Astrocyte (in vitro differentiated cells and primary cell): Measurements from ENCODE around the gene TMEM132C. TPM values are rescaled to one million over a fixed set of nuclear protein-coding genes. Genes with fewer than 3 reads are reported as not detected.

ENCODE experiments used
- DNase-seq: peaks from one replicate; pipeline ENCODE4 v3.0.0-alpha.2; 2010; ENCODE audit warnings: low read depth
- FAIRE-seq: peaks from 2 replicates; lab custom pipeline; 2011; peaks lifted over from hg19 to GRCh38; lab: Jason Lieb, UNC
- H2AFZ ChIP-seq: 2 replicates; pipeline ENCODE4 v1.6.0; 2012; ENCODE audit warnings: low read depth, low read length, inconsistent platforms
- H3K27ac ChIP-seq: 2 replicates; pipeline ENCODE4 v1.5.1; 2011; ENCODE audit warnings: low read depth, low read length, inconsistent platforms
- H3K27me3 ChIP-seq: 2 replicates; pipeline ENCODE4 v1.6.0; 2011; ENCODE audit warnings: low read length, inconsistent platforms; ENCODE audit not compliant: insufficient read depth
- H3K36me3 ChIP-seq: 2 replicates; pipeline ENCODE4 v1.5.1; 2011; ENCODE audit warnings: low read length, inconsistent platforms; ENCODE audit not compliant: insufficient read depth
- H3K4me1 ChIP-seq: 2 replicates; pipeline ENCODE4 v1.5.1; 2011; ENCODE audit warnings: low read length, inconsistent platforms; ENCODE audit not compliant: insufficient read depth
- H3K4me2 ChIP-seq: 2 replicates; pipeline ENCODE4 v1.6.0; 2012; ENCODE audit warnings: low read length, inconsistent platforms
- H3K4me3 ChIP-seq: 2 replicates; pipeline ENCODE4 v1.5.1; 2011; ENCODE audit warnings: low read depth, mild to moderate bottlenecking, low read length, inconsistent platforms; ENCODE audit not compliant: insufficient read depth
- H3K79me2 ChIP-seq: 2 replicates; pipeline ENCODE4 v1.6.0; 2012; ENCODE audit warnings: mild to moderate bottlenecking, low read length, inconsistent platforms; ENCODE audit not compliant: insufficient read depth
- H3K9ac ChIP-seq: 2 replicates; pipeline ENCODE4 v1.6.0; 2012; ENCODE audit warnings: mild to moderate bottlenecking, low read length, inconsistent platforms
- H3K9me3 ChIP-seq: 2 replicates; pipeline ENCODE4 v1.5.1; 2012; ENCODE audit warnings: low read depth, mild to moderate bottlenecking, low read length, inconsistent platforms; ENCODE audit not compliant: insufficient read depth
- H4K20me1 ChIP-seq: 2 replicates; pipeline ENCODE4 v1.6.0; 2012; ENCODE audit warnings: low read length, inconsistent platforms; ENCODE audit not compliant: insufficient read depth
- H3K27ac Mint-ChIP-seq: one replicate; pipeline ENCODE4 v1.8.0; 2021; ENCODE audit warnings: mild to moderate bottlenecking, mixed read lengths; ENCODE audit not compliant: unreplicated experiment
- H3K27me3 Mint-ChIP-seq: one replicate; pipeline ENCODE4 v1.8.0; 2021; ENCODE audit warnings: low read depth, mixed read lengths; ENCODE audit not compliant: unreplicated experiment
- H3K36me3 Mint-ChIP-seq: one replicate; pipeline ENCODE4 v1.8.0; 2021; ENCODE audit warnings: low read depth, mixed read lengths; ENCODE audit not compliant: unreplicated experiment
- H3K4me1 Mint-ChIP-seq: one replicate; pipeline ENCODE4 v1.8.0; 2021; ENCODE audit warnings: low read depth, mixed read lengths; ENCODE audit not compliant: unreplicated experiment
- H3K4me3 Mint-ChIP-seq: one replicate; pipeline ENCODE4 v1.8.0; 2021; ENCODE audit warnings: mild to moderate bottlenecking, moderate library complexity, mixed read lengths; ENCODE audit not compliant: unreplicated experiment
- H3K9me3 Mint-ChIP-seq: one replicate; pipeline ENCODE4 v1.8.0; 2021; ENCODE audit warnings: mild to moderate bottlenecking, mixed read lengths; ENCODE audit not compliant: unreplicated experiment
- CTCF ChIP-seq: IDR thresholded peaks from 2 replicates; pipeline ENCODE4 v1.5.1; 2011; ENCODE audit warnings: low read depth, mild to moderate bottlenecking, inconsistent platforms, low read length, moderate library complexity; ENCODE audit not compliant: insufficient read depth
- EZH2 ChIP-seq: IDR thresholded peaks from 2 replicates; pipeline ENCODE4 v1.6.1; 2012; ENCODE audit warnings: mild to moderate bottlenecking, low read length, inconsistent platforms; ENCODE audit not compliant: insufficient read depth
- total RNA-seq: library from RNA; stranded (reverse); gene quantifications from 2 replicates; pipeline ENCODE4 v1.2.1, GENCODE V29; 2021

The TMEM132C gene
- total RNA-seq, 1 donor from 2014 or later, result not detected

- FAIRE-seq, result no peak
- H3K4me3 Mint-ChIP-seq, result no peak overlapping the region
Measured at GRCh38 chr12:128316973-128317526, 50.1 kb downstream of the TMEM132C start.

GRCh38 chr12:128318341-128318740, 51.4 kb downstream of the TMEM132C start:
- no peaks in the 10 kb centered on the region for H3K27me3 Mint-ChIP-seq
- no peak for FAIRE-seq
- peaks cover 12% of the 10 kb centered on the region for H3K9me3 Mint-ChIP-seq

More at GRCh38 chr12:128316973-128317526, 50.1 kb downstream of the TMEM132C start:
- no peaks in the 10 kb centered on the region for H3K79me2 ChIP-seq
- TF ChIP-seq EZH2 (no peak), CTCF (no peak)
- no peaks in the 10 kb centered on the region for H3K27me3 ChIP-seq
- Mint-ChIP-seq H3K36me3 (no peaks in the 10 kb centered on the region), H3K9me3 (peaks cover 15% of the 10 kb centered on the region), H3K27me3 (no peaks in the 10 kb centered on the region), H3K4me1 (no peaks in the 10 kb centered on the region), H3K27ac (no peak overlapping the region)
- no peaks in the 10 kb centered on the region for H3K4me1 ChIP-seq
- H3K9ac ChIP-seq, result no peak overlapping the region
- H3K27ac ChIP-seq, result no peak overlapping the region
- H4K20me1 ChIP-seq, result no peaks in the 10 kb centered on the region
- H3K4me2 ChIP-seq, result no peak overlapping the region
- peaks cover 8% of the 10 kb centered on the region for H3K9me3 ChIP-seq
- no peak for DNase-seq
- H3K36me3 ChIP-seq, result no peaks in the 10 kb centered on the region
- H3K4me3 ChIP-seq, result no peak overlapping the region
- no peak overlapping the region for H2AFZ ChIP-seq

More at GRCh38 chr12:128318341-128318740, 51.4 kb downstream of the TMEM132C start:
- Histone ChIP-seq H4K20me1 (no peaks in the 10 kb centered on the region), H2AFZ (no peak overlapping the region), H3K79me2 (no peaks in the 10 kb centered on the region), H3K9ac (no peak overlapping the region), H3K4me3 (no peak overlapping the region), H3K4me1 (no peaks in the 10 kb centered on the region), H3K9me3 (peaks cover 5% of the 10 kb centered on the region), H3K27me3 (no peaks in the 10 kb centered on the region), H3K27ac (no peak overlapping the region), H3K4me2 (no peak overlapping the region), H3K36me3 (no peaks in the 10 kb centered on the region)
- Mint-ChIP-seq H3K4me1 (no peaks in the 10 kb centered on the region), H3K36me3 (no peaks in the 10 kb centered on the region), H3K4me3 (no peak overlapping the region), H3K27ac (no peak overlapping the region)
- TF ChIP-seq EZH2, result no peak
- TF ChIP-seq CTCF, result no peak
- DNase-seq, result no peak
